Upper lobe of left lung (tissue), 6 donors: Measurements from ENCODE around the gene ZBTB11. TPM values are rescaled to one million over a fixed set of nuclear protein-coding genes. Genes with fewer than 3 reads are reported as not detected.

Experiments
- ATAC-seq, 2 donors: fragments of 200-7000 bp; cut with Tn5 transposase; one replicate each; pipeline ENCODE4 v1.9.1; 2022; ENCODE audit warnings: mild to moderate bottlenecking in 2 of 2, moderate library complexity in 2 of 2; ENCODE audit not compliant: low FRiP score in 2 of 2
- DNase-seq, 2 donors: peaks; one replicate each; pipeline ENCODE4 v3.0.0-alpha.2; 2019 to 2020
- H3K27ac ChIP-seq, 4 donors: fragments of 200-600 bp; sonication (generic); one replicate each; pipeline ENCODE4 v1.5.1; 2016 to 2019
- H3K27me3 ChIP-seq, 4 donors: fragments of 200-600 bp; sonication (generic); one replicate each; pipeline ENCODE4 v1.5.1; 2017 to 2019
- H3K36me3 ChIP-seq, 4 donors: fragments of 200-600 bp; sonication (generic); one replicate each; pipeline ENCODE4 v1.5.1; 2016 to 2019
- H3K4me1 ChIP-seq, 4 donors: fragments of 200-600 bp; sonication (generic); one replicate each; pipeline ENCODE4 v1.5.1; 2018 to 2019
- H3K4me3 ChIP-seq, 4 donors: fragments of 200-600 bp; sonication (generic); one replicate each; pipeline ENCODE4 v1.5.1; 2017 to 2019; ENCODE audit warnings: mild to moderate bottlenecking in 2 of 4, moderate library complexity in 1 of 4
- H3K9me3 ChIP-seq, 4 donors: fragments of 200-600 bp; sonication (generic); one replicate each; pipeline ENCODE4 v1.5.1; 2018 to 2019
- EP300 ChIP-seq, 4 donors: sonication (generic); formaldehyde crosslinking; IDR thresholded peaks; one replicate each; pipeline ENCODE4 v1.5.1; 2017; ENCODE audit warnings: antibody characterized with exemption in 4 of 4, control low read depth in 2 of 4
- POLR2A ChIP-seq, 4 donors: fragments of 450-650 bp; IDR thresholded peaks; one replicate each; pipeline ENCODE4 v1.5.1; 2016 to 2017; ENCODE audit warnings: antibody characterized with exemption in 4 of 4, mild to moderate bottlenecking in 2 of 4
- POLR2AphosphoS5 ChIP-seq, 2 donors: sonication (generic); formaldehyde crosslinking; IDR thresholded peaks; one replicate each; pipeline ENCODE4 v1.5.1; 2017; ENCODE audit warnings: antibody characterized with exemption in 2 of 2
- WGBS, 2 donors: methylation state at CpG; one replicate each; pipeline ENCODE4 v1.1.5; 2017 to 2018; 5-methylcytosine and 5-hydroxymethylcytosine counted together
- total RNA-seq, 6 donors: library from RNA; depleted of rRNA in 4 of 6; stranded (reverse); fragments of >200 nt in 4 of 6; gene quantifications; one replicate each; pipeline versions ENCODE4 v1.1.0 to v1.2.1, GENCODE V29; 2016 to 2021
- TF ChIP-seq, protein P1 (sequence below), 6 experiments: fragments of 450-650 bp in 4 of 6; fragments of 200-600 bp in 2 of 6; sonication (generic) in 2 of 6; IDR thresholded peaks; one replicate each; pipeline ENCODE4 v1.5.1; 2016 to 2019; ENCODE audit warnings: antibody characterized with exemption in 6 of 6
- donor health status: DM: no; HTN: no; CAD: no; lungs with moderate emphysema.
- donor health status: DM: no; HTN: yes; CAD: no; lungs with severe emphysema.

ZBTB11 gene, protein sequence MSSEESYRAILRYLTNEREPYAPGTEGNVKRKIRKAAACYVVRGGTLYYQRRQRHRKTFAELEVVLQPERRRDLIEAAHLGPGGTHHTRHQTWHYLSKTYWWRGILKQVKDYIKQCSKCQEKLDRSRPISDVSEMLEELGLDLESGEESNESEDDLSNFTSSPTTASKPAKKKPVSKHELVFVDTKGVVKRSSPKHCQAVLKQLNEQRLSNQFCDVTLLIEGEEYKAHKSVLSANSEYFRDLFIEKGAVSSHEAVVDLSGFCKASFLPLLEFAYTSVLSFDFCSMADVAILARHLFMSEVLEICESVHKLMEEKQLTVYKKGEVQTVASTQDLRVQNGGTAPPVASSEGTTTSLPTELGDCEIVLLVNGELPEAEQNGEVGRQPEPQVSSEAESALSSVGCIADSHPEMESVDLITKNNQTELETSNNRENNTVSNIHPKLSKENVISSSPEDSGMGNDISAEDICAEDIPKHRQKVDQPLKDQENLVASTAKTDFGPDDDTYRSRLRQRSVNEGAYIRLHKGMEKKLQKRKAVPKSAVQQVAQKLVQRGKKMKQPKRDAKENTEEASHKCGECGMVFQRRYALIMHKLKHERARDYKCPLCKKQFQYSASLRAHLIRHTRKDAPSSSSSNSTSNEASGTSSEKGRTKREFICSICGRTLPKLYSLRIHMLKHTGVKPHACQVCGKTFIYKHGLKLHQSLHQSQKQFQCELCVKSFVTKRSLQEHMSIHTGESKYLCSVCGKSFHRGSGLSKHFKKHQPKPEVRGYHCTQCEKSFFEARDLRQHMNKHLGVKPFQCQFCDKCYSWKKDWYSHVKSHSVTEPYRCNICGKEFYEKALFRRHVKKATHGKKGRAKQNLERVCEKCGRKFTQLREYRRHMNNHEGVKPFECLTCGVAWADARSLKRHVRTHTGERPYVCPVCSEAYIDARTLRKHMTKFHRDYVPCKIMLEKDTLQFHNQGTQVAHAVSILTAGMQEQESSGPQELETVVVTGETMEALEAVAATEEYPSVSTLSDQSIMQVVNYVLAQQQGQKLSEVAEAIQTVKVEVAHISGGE
- total RNA-seq, result 10 to 100 TPM; 16.3 to 41.4 (median 19.8) TPM

DNA sequence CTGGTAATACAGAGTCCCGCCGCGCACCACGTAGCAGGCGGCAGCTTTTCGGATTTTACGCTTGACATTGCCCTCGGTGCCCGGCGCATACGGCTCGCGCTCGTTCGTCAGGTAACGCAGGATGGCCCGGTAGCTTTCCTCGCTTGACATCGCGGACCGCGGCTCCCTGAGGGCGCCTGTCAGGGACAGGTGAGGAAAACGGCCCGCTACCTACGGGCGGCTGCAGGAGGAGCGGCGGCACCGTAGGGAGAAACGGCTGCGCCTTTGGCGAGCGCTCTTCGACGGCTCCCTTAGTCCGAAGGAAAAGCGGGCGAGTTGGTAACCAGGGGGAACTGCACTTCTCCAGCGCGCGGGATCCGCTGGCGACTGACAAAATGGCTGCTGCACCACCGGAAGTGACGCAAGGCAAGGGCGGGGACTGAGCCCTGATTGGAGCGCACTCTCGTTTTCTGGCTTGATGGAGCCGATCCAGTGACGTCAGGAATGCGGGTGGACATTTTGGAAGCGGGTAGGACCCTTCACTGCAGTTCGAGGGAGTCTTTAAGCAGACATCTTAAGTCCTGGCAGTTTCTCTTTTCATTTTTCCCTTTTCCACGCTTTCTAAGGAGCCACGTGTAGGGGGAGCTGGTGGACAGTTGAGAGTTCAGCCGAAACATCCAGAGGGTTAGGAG lies at the start of gene ZBTB11:
TSS of gene ZBTB11 (minus strand) at position 368 of the 671 bp plus-strand sequence. CDS start at position 150, 218 bp downstream.
- peak; percentile 94 to 99 for DNase-seq
- Histone ChIP-seq H3K4me1 (peaks cover 24 to 55% (median 26%) of the 10 kb centered on the region in 4 donors), H3K27me3 (no peaks in the 10 kb centered on the region), H3K4me3 (peak within 1 kb of the TSS; percentile 70 to 97 (median 96)), H3K36me3 (peaks cover 8 to 25% (median 19%) of the 10 kb centered on the region in 4 donors), H3K27ac (peak within 1 kb of the TSS; percentile 93 to 99 (median 95)), H3K9me3 (no peaks in the 10 kb centered on the region)
- WGBS, 2 donors, result 0% methylated on average over 18 to 45 of the region's 57 CpGs
- peak; percentile 92 to 97 for ATAC-seq
- TF ChIP-seq POLR2A (IDR thresholded peaks at IDR 0.05) (peak in 3 of 4 donors; percentile 63 to 86 (median 77)), POLR2AphosphoS5 (IDR thresholded peaks at IDR 0.05) (peak; percentile 92 to 95), EP300 (IDR thresholded peaks at IDR 0.05) (peak in 1 of 4 donors; percentile 63)
- TF ChIP-seq, protein P1, sequence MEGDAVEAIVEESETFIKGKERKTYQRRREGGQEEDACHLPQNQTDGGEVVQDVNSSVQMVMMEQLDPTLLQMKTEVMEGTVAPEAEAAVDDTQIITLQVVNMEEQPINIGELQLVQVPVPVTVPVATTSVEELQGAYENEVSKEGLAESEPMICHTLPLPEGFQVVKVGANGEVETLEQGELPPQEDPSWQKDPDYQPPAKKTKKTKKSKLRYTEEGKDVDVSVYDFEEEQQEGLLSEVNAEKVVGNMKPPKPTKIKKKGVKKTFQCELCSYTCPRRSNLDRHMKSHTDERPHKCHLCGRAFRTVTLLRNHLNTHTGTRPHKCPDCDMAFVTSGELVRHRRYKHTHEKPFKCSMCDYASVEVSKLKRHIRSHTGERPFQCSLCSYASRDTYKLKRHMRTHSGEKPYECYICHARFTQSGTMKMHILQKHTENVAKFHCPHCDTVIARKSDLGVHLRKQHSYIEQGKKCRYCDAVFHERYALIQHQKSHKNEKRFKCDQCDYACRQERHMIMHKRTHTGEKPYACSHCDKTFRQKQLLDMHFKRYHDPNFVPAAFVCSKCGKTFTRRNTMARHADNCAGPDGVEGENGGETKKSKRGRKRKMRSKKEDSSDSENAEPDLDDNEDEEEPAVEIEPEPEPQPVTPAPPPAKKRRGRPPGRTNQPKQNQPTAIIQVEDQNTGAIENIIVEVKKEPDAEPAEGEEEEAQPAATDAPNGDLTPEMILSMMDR (IDR thresholded peaks at IDR 0.05), result peak; percentile 34 to 51 (median 42)

DNA sequence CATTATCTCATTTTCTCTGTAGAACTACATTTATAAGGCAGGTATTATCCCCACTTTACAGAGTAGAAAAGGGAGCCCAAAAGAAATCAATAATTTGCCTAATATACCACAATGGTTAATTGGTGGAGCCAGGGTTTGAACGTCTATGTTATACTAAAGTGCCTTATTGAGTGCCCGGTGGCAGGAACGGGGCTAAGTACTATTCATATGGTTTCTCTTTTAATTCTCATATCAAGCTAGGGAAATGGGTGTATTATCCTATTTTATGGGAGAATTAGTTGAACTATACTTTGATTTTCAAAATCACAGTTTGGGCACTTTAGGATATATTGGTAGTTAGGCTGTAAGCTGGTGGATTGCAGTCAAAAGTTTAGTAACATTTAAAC lies 49.0 kb upstream of the ZBTB11 start:
- ATAC-seq, result no peak
- peaks cover 0 to 32% (median 10%) of the 10 kb centered on the region in 4 donors for H3K36me3 ChIP-seq
- peak overlapping the region in 1 of 4 donors; percentile 87 for H3K27ac ChIP-seq
- peak overlapping the region in 3 of 4 donors; percentile 67 to 90 (median 74) for H3K4me3 ChIP-seq
- H3K4me1 ChIP-seq, result peaks cover 7 to 17% (median 12%) of the 10 kb centered on the region in 4 donors
- no peaks in the 10 kb centered on the region for H3K27me3 ChIP-seq
- no peaks in the 10 kb centered on the region for H3K9me3 ChIP-seq
- no peak for TF ChIP-seq POLR2A (IDR thresholded peaks at IDR 0.05)
- WGBS, 2 donors, result 34 to 36% methylated on average over 3 of the region's 3 CpGs
- DNase-seq, result no peak

DNA sequence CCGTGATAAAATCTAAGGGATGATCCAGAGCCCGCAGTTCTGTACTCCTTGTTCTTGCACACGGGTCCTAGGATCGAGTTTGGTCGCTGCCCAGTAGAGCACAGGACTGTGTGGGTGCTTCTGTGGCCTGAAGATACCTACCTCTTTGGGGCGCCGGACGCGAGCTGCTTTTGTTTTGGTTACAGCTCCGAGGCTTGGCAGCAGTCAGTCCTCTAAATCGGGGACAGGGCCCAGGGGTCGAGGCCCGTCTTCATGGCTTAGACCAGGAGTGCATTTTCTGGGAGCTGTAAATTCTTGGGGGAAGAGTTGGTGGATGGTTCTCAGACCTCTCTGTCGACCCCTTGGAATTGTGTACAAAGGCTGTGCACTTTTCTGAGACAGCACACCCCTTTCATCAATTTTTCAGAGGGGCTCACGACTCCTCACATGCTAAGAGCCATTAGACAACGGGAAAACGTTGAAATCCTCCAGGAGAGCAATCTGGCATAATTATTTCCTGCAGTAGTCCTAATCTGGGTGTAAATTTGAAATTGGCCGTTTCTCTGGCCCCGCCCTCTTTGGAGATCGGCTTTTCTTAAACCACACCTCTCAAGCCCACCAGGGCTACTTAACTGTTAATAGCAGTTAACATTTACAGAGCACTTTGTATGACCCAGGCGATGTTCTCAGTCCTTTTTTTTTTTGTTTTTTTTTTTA lies 48.4 kb upstream of the ZBTB11 start:
- 1% methylated on average over 13 to 14 of the region's 21 CpGs for WGBS, 2 donors

DNA sequence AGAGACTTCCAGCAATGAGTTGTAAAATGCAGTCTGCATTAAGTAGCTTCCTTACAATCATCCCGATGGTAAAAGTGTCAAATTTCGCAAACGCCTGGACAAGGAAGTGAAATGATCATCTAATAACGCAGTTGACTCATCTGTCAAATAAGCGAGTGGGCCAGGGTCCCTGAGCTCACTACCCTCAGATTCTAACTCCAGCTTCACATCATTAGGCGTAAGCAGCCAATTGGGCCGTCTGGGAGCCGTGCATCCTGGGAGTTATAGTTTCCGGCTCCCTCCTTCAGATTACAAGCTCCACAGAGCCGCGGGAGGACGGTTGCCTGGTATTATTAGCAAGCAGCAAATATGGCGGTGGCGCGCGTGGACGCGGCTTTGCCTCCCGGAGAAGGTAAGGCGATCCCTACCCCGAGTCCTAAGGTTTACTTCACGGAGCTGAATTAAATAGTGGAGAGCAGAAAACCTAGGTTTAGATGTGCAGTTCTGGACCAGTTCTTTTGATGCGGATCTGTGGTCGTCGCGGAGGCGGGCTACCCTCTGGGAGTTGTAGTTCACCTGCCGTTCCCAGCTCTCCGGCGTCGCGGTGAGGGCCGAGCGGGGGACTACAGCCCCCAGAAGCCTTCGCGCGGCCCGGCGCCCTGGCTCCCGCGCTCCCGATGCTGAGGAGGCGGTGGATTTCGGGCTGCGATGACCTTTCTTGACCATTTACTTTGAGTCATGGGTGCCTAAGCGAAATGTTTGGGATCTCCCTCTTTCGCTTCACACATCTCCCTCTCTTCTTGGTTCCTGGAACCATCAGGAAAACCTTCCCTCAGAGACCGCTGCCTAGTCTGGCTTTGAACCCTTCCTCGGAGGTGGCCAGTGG lies 47.6 kb upstream of the ZBTB11 start, which contains the start of gene CEP97:
TSS of gene CEP97 (plus strand) at position 286 of the 865 bp plus-strand sequence. CDS start at position 349, 63 bp downstream.
- WGBS, 2 donors, result 0 to 1% methylated on average over 30 to 40 of the region's 49 CpGs
- H3K27ac ChIP-seq, result peak within 1 kb of the TSS; percentile 52 to 87 (median 74)

More for the DNA sequence above, 48.4 kb upstream of the ZBTB11 start:
- peak overlapping the region; percentile 67 to 90 (median 76) for H3K4me3 ChIP-seq
- H3K36me3 ChIP-seq, result peaks cover 0 to 27% (median 10%) of the 10 kb centered on the region in 4 donors
- no peaks in the 10 kb centered on the region for H3K27me3 ChIP-seq
- TF ChIP-seq, protein P1 (IDR thresholded peaks at IDR 0.05), result no peak
- TF ChIP-seq POLR2AphosphoS5 (IDR thresholded peaks at IDR 0.05), result no peak
- DNase-seq (peak in 1 of 2 donors; percentile 54), ATAC-seq (peak; percentile 25 to 52)
- peaks cover 7 to 17% (median 12%) of the 10 kb centered on the region in 4 donors for H3K4me1 ChIP-seq
- H3K9me3 ChIP-seq, result no peaks in the 10 kb centered on the region
- peak overlapping the region; percentile 52 to 87 (median 74) for H3K27ac ChIP-seq

More for the DNA sequence above, 47.6 kb upstream of the ZBTB11 start, which contains the start of gene CEP97:
- H3K36me3 ChIP-seq, result peaks cover 0 to 20% (median 5%) of the 10 kb centered on the region in 4 donors
- peak; percentile 100 for ATAC-seq
- peak within 1 kb of the TSS; percentile 67 to 90 (median 76) for H3K4me3 ChIP-seq
- H3K4me1 ChIP-seq, result peaks cover 7 to 17% (median 12%) of the 10 kb centered on the region in 4 donors
- H3K9me3 ChIP-seq, result no peaks in the 10 kb centered on the region
- TF ChIP-seq EP300 (IDR thresholded peaks at IDR 0.05), result no peak
- TF ChIP-seq, protein P1 (IDR thresholded peaks at IDR 0.05), result peak in 1 of 6 experiments; percentile 7
- peak in 2 of 4 donors; percentile 40 to 44 for TF ChIP-seq POLR2A (IDR thresholded peaks at IDR 0.05)
- peak; percentile 34 to 39 for TF ChIP-seq POLR2AphosphoS5 (IDR thresholded peaks at IDR 0.05)
- peak; percentile 96 for DNase-seq
- no peaks in the 10 kb centered on the region for H3K27me3 ChIP-seq
